Embryonic facial prominence (tissue), 1 donor: ENCODE results near the gene GOLGA6C.
"Not testable (repeated sequence)": the region's sequence is repeated elsewhere in the genome, so short reads cannot be mapped to it uniquely, and the experiment has no call there.

Experiments used
- DNase-seq: peaks from one replicate; pipeline ENCODE4 v3.0.0-alpha.2; 2016; ENCODE audit errors: extremely low spot score

The GOLGA6C gene

GRCh38 chr15:75258034-75258433 lies at the start of gene GOLGA6C:
TSS of gene GOLGA6C (plus strand) at chr15:75258334. CDS start at chr15:75258599, 265 bp downstream.
- not testable (repeated sequence) for DNase-seq

GRCh38 chr15:75208501-75209288 lies 49.4 kb upstream of the GOLGA6C start:
- DNase-seq: no peak

GRCh38 chr15:75209289-75209676 lies 48.9 kb upstream of the GOLGA6C start:
- DNase-seq: no peak

- DNase-seq: no peak
These were observed 47.3 kb upstream of the GOLGA6C start for GRCh38 chr15:75210811-75211230.

- no peak for DNase-seq
These were observed 46.5 kb upstream of the GOLGA6C start for GRCh38 chr15:75211436-75212199.

GRCh38 chr15:75212200-75212858 lies 45.8 kb upstream of the GOLGA6C start:
- no peak for DNase-seq

- no peak for DNase-seq
These were observed 44.8 kb upstream of the GOLGA6C start for GRCh38 chr15:75213212-75213767.

GRCh38 chr15:75213768-75214221 lies 44.3 kb upstream of the GOLGA6C start:
- no peak for DNase-seq

GRCh38 chr15:75214293-75215096 lies 43.6 kb upstream of the GOLGA6C start:
- DNase-seq: no peak

GRCh38 chr15:75215107-75216004 lies 42.8 kb upstream of the GOLGA6C start:
- DNase-seq: no peak

- DNase-seq: no peak
These were observed 41.1 kb upstream of the GOLGA6C start for GRCh38 chr15:75217012-75217411.

- DNase-seq: not testable (repeated sequence)
These were observed 40.6 kb upstream of the GOLGA6C start for GRCh38 chr15:75217574-75217973.

GRCh38 chr15:75219507-75219929 lies 38.6 kb upstream of the GOLGA6C start:
- DNase-seq: not testable (repeated sequence)

GRCh38 chr15:75223688-75224087 lies 34.4 kb upstream of the GOLGA6C start:
- DNase-seq: no peak

GRCh38 chr15:75224281-75224680 lies 33.9 kb upstream of the GOLGA6C start:
- DNase-seq: no peak

GRCh38 chr15:75225102-75225836 lies 32.9 kb upstream of the GOLGA6C start:
- DNase-seq: not testable (repeated sequence)

GRCh38 chr15:75225951-75226732 lies 32.0 kb upstream of the GOLGA6C start:
- DNase-seq: no peak

- not testable (repeated sequence) for DNase-seq
These were observed 31.0 kb upstream of the GOLGA6C start for GRCh38 chr15:75227112-75227511.
